KMS-11 (cell line): Measurements from ENCODE around the gene PYCARD.
"Not testable (repeated sequence)": the region's sequence is repeated elsewhere in the genome, so short reads cannot be mapped to it uniquely, and the experiment has no call there.

Source experiments
- H2AFZ ChIP-seq: fragments of 200-600 bp; sonication (generic); 2 replicates; pipeline ENCODE4 v1.6.1; 2016; ENCODE audit warnings: antibody characterized with exemption, mixed run types, low read depth
- H3K27ac ChIP-seq: fragments of 200-600 bp; sonication (generic); 2 replicates; pipeline ENCODE4 v1.6.1; 2016; ENCODE audit warnings: mild to moderate bottlenecking, mixed run types
- H3K27me3 ChIP-seq: fragments of 200-600 bp; sonication (generic); 2 replicates; pipeline ENCODE4 v1.6.1; 2017; ENCODE audit warnings: mild to moderate bottlenecking, low read depth, mixed run types, moderate library complexity; ENCODE audit not compliant: insufficient read depth
- H3K36me3 ChIP-seq: fragments of 200-600 bp; sonication (generic); 2 replicates; pipeline ENCODE4 v1.6.1; 2017; ENCODE audit warnings: mild to moderate bottlenecking, mixed run types; ENCODE audit not compliant: insufficient read depth
- H3K4me1 ChIP-seq: fragments of 200-600 bp; sonication (generic); 2 replicates; pipeline ENCODE4 v1.6.1; 2016; ENCODE audit warnings: mild to moderate bottlenecking, low read depth, mixed run types; ENCODE audit not compliant: poor library complexity, severe bottlenecking
- H3K4me2 ChIP-seq: fragments of 200-600 bp; sonication (generic); 2 replicates; pipeline ENCODE4 v1.7.0; 2016; ENCODE audit warnings: mild to moderate bottlenecking, mixed run types
- H3K4me3 ChIP-seq: fragments of 200-600 bp; sonication (generic); IDR thresholded peaks from 2 replicates; pipeline ENCODE4 v1.6.1; 2017; ENCODE audit warnings: low read depth, low read length, mixed read lengths; ENCODE audit not compliant: insufficient read depth
- H3K79me2 ChIP-seq: fragments of 200-600 bp; sonication (generic); 2 replicates; pipeline ENCODE4 v1.6.1; 2016; ENCODE audit warnings: low read depth, mixed run types; ENCODE audit not compliant: insufficient read depth
- H3K9ac ChIP-seq: fragments of 200-600 bp; sonication (generic); 2 replicates; pipeline ENCODE4 v1.6.1; 2016; ENCODE audit warnings: mild to moderate bottlenecking, mixed run types
- H4K20me1 ChIP-seq: fragments of 200-600 bp; sonication (generic); 2 replicates; pipeline ENCODE4 v1.6.1; 2016; ENCODE audit warnings: mild to moderate bottlenecking, mixed run types; ENCODE audit not compliant: insufficient read depth
- TF ChIP-seq, protein P1 (sequence below): fragments of 200-600 bp; sonication (generic); conservative IDR thresholded peaks from 2 replicates; pipeline ENCODE4 v1.6.1; 2017; ENCODE audit warnings: low read depth, mild to moderate bottlenecking, antibody characterized with exemption, low read length, moderate library complexity, mixed read lengths

Gene PYCARD

DNA sequence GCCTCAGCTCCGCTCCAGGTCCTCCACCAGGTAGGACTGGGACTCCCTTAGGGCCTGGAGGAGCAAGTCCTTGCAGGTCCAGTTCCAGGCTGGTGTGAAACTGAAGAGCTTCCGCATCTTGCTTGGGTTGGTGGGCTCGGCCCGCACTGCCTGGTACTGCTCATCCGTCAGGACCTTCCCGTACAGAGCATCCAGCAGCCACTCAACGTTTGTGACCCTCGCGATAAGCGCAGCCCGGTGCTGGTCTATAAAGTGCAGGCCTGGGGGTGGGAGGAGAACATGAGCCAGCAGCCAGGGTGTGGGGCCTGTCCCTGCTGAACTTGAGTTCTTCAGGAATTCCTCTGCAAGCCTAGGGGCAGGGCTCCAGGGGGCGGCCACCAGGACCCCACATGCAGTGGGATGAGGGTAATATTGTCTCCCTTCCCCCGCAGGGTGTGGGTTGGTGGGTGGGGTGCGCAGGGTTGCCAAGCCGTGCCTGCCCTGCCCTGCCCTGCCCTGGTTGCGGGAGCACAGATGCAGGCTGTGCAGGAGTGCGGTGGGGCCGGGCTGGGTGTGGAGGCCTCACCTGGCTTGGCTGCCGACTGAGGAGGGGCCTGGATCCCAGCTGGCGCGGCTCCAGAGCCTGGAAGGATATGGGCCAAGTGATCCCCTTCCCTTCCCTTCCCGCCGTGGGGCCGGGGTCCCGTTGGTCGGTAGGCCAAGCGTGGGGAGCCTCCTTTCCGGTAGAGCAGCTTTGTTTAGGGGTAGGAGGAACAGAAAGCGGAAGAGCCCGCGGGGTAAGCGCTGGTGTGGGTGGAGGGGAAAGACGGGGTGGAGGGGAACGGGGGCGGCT, 762 bp downstream of the PYCARD start:
- no peaks in the 10 kb centered on the region for H3K27me3 ChIP-seq
- H2AFZ ChIP-seq, result peak overlapping the region; percentile 90
- H3K4me1 ChIP-seq, result peaks cover 35% of the 10 kb centered on the region
- no peak overlapping the region for H3K4me3 ChIP-seq
- H3K79me2 ChIP-seq, result no peaks in the 10 kb centered on the region
- peak overlapping the region; percentile 66; the same call in 1 of the 2 replicates for H3K27ac ChIP-seq
- TF ChIP-seq, protein P1, sequence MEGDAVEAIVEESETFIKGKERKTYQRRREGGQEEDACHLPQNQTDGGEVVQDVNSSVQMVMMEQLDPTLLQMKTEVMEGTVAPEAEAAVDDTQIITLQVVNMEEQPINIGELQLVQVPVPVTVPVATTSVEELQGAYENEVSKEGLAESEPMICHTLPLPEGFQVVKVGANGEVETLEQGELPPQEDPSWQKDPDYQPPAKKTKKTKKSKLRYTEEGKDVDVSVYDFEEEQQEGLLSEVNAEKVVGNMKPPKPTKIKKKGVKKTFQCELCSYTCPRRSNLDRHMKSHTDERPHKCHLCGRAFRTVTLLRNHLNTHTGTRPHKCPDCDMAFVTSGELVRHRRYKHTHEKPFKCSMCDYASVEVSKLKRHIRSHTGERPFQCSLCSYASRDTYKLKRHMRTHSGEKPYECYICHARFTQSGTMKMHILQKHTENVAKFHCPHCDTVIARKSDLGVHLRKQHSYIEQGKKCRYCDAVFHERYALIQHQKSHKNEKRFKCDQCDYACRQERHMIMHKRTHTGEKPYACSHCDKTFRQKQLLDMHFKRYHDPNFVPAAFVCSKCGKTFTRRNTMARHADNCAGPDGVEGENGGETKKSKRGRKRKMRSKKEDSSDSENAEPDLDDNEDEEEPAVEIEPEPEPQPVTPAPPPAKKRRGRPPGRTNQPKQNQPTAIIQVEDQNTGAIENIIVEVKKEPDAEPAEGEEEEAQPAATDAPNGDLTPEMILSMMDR, result no peak
- H4K20me1 ChIP-seq, result no peaks in the 10 kb centered on the region
- no peaks in the 10 kb centered on the region for H3K36me3 ChIP-seq
- H3K9ac ChIP-seq, result peak overlapping the region; percentile 73; the same call in 1 of the 2 replicates
- H3K4me2 ChIP-seq, result peak overlapping the region; percentile 77

DNA sequence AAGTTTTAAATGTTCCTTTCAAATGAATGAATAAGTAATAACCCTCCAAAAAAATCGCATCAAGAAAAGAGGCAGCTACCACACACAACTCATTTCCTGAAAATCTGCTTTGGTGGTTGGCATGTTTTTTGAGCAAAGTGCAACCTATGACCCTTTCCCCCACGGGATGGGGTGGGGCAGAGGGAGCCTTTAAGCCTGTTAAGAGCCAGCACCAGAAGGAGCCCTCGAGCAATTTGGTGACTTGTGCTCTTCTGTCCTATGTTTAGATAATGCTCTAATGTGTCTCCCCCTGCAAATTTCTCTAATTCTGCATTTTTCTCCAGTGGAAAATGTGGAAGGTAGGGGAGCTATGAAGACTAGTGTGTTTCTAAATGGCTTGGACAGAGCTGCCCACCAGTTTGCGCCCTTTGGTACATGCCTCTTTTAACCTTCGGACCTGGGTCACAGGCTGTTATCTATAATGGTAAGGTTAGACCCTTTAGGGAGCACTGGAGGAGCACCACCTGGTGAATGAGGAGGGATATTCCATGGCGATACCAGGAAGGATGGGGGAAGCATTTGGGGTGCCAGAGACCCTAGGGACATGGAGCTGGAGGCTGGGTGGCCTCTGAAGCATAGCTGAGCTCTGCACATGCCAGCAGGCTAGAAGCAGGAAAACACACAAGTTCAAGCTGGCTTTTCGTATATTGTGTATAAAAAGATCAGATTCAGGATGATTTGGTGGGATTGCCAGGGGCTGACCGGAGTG, 1.6 kb downstream of the PYCARD start:
- no peaks in the 10 kb centered on the region for H4K20me1 ChIP-seq
- peak overlapping the region; percentile 73; the same call in 1 of the 2 replicates for H3K9ac ChIP-seq
- TF ChIP-seq, protein P1, result 0 out of 2 replicates have a peak, but pooled peaks have one; percentile 19
- no peaks in the 10 kb centered on the region for H3K27me3 ChIP-seq
- no peak overlapping the region for H2AFZ ChIP-seq
- H3K27ac ChIP-seq, result peak overlapping the region; percentile 7; the same call in 1 of the 2 replicates
- H3K79me2 ChIP-seq, result no peaks in the 10 kb centered on the region
- peak overlapping the region; percentile 77 for H3K4me2 ChIP-seq
- no peaks in the 10 kb centered on the region for H3K36me3 ChIP-seq
- H3K4me1 ChIP-seq, result peaks cover 35% of the 10 kb centered on the region
- H3K4me3 ChIP-seq, result no peak overlapping the region

DNA sequence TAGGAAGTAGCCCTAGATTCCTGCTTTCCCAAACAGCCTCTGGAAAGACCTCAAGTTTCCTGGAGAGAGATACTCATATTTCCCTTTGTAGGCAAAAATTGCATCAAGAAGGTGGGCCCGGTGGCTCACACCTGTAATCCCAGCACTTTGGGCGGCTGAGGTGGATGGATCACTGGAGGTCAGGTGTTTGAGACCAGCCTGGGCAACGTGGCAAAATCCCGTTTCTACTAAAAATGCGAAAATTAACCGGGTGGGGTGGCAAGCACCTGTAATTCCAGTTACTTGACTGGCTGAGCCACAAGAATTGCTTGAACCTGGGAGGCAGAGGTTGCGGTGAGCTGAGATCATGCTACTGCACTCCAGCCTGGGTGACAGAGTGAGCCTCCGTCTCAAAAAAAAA, 2.4 kb downstream of the PYCARD start:
- not testable (repeated sequence) for H4K20me1 ChIP-seq, H3K36me3 ChIP-seq
- peak overlapping the region; percentile 21; the same call in 1 of the 2 replicates for H3K27ac ChIP-seq

DNA sequence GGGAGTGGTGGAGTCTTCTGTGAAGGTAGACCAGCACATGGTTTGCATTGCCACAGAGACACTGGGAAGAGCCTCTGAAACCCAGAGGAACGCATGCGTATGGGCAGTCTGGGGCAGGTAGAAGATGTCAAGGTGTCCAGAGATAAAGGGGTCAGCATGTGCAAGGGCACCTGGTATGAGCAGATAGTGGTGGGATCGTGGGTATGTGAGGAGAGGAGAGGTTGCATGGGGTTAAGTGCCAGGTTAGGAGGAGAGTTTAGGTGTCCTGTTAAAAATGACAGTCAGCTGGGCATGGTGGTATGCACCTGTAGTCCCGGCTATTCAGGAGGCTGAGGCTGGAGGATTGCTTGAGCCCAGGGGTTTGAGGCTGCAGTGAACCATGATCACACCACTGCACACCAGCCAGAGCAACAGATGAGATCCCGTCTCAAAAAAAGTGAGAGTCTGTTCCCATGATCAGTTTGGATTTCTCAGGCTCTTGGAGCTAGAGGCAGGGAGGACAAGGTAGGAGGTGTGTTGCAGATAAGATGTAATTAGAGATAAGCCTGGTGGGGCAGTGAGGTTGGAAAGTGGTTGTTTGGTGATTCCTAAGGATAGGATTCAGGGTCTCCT, 3.0 kb downstream of the PYCARD start:
- TF ChIP-seq, protein P1, result no peak
- Histone ChIP-seq H2AFZ (no peak overlapping the region), H3K79me2 (no peaks in the 10 kb centered on the region), H3K4me3 (no peak overlapping the region), H3K36me3 (peaks cover 3% of the 10 kb centered on the region; the same call in 1 of the 2 replicates), H4K20me1 (no peaks in the 10 kb centered on the region; the same call in 1 of the 2 replicates), H3K9ac (no peak overlapping the region), H3K27me3 (no peaks in the 10 kb centered on the region), H3K27ac (no peak overlapping the region; the same call in 1 of the 2 replicates), H3K4me1 (peaks cover 35% of the 10 kb centered on the region), H3K4me2 (no peak overlapping the region)

More for the DNA sequence above, 2.4 kb downstream of the PYCARD start:
- H3K79me2 ChIP-seq, H3K4me3 ChIP-seq, H3K4me2 ChIP-seq, H2AFZ ChIP-seq, H3K27me3 ChIP-seq, H3K9ac ChIP-seq: not testable (repeated sequence)
- H3K4me1 ChIP-seq, result peaks cover 35% of the 10 kb centered on the region
